Astrocyte (in vitro differentiated cells and primary cell): Measurements from ENCODE around the gene JAZF1.

Experiments
- CTCF ChIP-seq: IDR thresholded peaks from 2 replicates; pipeline ENCODE4 v1.5.1; 2011; ENCODE audit warnings: low read depth, mild to moderate bottlenecking, inconsistent platforms, low read length, moderate library complexity; ENCODE audit not compliant: insufficient read depth
- EZH2 ChIP-seq: IDR thresholded peaks from 2 replicates; pipeline ENCODE4 v1.6.1; 2012; ENCODE audit warnings: mild to moderate bottlenecking, low read length, inconsistent platforms; ENCODE audit not compliant: insufficient read depth

- TF ChIP-seq CTCF (no peak), EZH2 (no peak)
These were observed 147.7 kb downstream of the JAZF1 start for GRCh38 chr7:28032738-28033380.
